NB4 (cell line): ENCODE results near the gene MYO1A.
A peak's percentile ranks its signal among the peaks of the same experiment; 100 is the strongest.
"Not testable (repeated sequence)": the region's sequence is repeated elsewhere in the genome, so short reads cannot be mapped to it uniquely, and the experiment has no call there.

Experiments used
- DNase-seq: peaks from one replicate; pipeline ENCODE4 v3.0.0; 2010; ENCODE audit warnings: low read depth
- H3K4me3 ChIP-seq: one replicate; pipeline ENCODE4 v1.5.1; 2011; ENCODE audit warnings: mild to moderate bottlenecking, low read depth, low read length, moderate library complexity
- MYC ChIP-seq: IDR thresholded peaks from 2 replicates; pipeline ENCODE4 v1.6.1; 2011; ENCODE audit warnings: low read depth, low read length
- POLR2A ChIP-seq: IDR thresholded peaks from 2 replicates; pipeline ENCODE4 v1.6.1; 2011; ENCODE audit warnings: mild to moderate bottlenecking; ENCODE audit not compliant: insufficient read length; ENCODE audit errors: extremely low read depth
- TF ChIP-seq, protein P1 (sequence below): IDR thresholded peaks from one replicate; pipeline ENCODE4 v1.5.1; 2012; ENCODE audit warnings: low read depth, low read length
- TF ChIP-seq, protein P2 (sequence below): IDR thresholded peaks from 2 replicates; pipeline ENCODE4 v1.6.1; 2011; ENCODE audit warnings: low read depth, low read length

The MYO1A gene

DNA sequence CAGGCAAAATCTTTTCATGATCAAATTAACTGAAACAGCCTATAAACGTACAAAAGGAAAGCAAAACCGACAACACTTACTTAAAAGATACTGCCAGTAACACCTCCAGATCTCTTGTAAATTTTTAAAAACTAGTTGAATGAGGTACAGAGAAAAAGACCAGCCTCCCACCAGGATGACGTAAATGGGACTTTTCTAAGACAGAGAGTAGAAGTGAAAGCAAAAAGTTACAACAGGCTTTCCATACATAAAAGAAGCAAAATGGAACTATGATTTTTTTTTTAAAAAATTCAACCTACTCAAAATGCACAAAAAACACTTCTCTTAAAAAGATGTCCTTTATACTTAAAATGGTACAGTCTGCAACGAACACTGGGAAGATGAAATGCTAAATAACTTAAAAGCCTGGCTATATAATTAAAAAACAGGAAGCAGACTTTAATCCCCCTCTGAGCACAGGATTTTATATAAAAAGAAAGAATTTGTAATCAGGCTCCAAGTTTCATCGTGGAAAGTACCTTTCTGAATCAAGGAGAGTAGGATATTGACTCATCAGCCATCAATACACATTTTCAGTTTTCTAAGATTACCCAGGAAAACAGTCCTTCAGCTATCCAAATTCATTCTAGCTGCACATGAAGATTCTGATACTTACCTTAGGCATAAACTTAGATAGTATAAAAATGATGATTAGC lies 14.2 kb upstream of the MYO1A start:
- TF ChIP-seq, protein P1, sequence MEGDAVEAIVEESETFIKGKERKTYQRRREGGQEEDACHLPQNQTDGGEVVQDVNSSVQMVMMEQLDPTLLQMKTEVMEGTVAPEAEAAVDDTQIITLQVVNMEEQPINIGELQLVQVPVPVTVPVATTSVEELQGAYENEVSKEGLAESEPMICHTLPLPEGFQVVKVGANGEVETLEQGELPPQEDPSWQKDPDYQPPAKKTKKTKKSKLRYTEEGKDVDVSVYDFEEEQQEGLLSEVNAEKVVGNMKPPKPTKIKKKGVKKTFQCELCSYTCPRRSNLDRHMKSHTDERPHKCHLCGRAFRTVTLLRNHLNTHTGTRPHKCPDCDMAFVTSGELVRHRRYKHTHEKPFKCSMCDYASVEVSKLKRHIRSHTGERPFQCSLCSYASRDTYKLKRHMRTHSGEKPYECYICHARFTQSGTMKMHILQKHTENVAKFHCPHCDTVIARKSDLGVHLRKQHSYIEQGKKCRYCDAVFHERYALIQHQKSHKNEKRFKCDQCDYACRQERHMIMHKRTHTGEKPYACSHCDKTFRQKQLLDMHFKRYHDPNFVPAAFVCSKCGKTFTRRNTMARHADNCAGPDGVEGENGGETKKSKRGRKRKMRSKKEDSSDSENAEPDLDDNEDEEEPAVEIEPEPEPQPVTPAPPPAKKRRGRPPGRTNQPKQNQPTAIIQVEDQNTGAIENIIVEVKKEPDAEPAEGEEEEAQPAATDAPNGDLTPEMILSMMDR: no peak
- no peak for TF ChIP-seq MYC
- H3K4me3 ChIP-seq: no peak overlapping the region
- DNase-seq: peak; percentile 23

DNA sequence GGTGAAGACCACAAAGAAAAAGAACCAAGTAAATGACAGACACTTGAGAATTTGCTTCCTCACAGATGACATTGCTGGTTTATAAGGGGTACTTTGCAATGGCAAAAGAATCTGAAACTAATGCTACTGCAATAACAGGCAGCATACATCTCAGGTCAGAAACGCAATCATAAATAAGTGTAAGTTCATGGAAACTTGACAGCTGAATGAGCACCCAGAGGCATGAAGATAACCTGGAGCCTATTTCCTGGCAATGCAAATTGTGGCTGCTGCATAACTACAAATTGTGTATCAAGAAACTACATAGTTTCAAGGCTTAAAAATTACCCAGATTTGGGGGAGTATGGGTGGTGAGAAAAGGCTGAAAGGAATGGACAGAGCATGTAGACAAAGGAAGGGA lies 8.5 kb upstream of the MYO1A start:
- DNase-seq: no peak
- H3K4me3 ChIP-seq: no peak overlapping the region
- TF ChIP-seq MYC: no peak
- TF ChIP-seq POLR2A: no peak
- TF ChIP-seq, protein P1: no peak
- TF ChIP-seq, protein P2, sequence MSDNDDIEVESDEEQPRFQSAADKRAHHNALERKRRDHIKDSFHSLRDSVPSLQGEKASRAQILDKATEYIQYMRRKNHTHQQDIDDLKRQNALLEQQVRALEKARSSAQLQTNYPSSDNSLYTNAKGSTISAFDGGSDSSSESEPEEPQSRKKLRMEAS: no peak

DNA sequence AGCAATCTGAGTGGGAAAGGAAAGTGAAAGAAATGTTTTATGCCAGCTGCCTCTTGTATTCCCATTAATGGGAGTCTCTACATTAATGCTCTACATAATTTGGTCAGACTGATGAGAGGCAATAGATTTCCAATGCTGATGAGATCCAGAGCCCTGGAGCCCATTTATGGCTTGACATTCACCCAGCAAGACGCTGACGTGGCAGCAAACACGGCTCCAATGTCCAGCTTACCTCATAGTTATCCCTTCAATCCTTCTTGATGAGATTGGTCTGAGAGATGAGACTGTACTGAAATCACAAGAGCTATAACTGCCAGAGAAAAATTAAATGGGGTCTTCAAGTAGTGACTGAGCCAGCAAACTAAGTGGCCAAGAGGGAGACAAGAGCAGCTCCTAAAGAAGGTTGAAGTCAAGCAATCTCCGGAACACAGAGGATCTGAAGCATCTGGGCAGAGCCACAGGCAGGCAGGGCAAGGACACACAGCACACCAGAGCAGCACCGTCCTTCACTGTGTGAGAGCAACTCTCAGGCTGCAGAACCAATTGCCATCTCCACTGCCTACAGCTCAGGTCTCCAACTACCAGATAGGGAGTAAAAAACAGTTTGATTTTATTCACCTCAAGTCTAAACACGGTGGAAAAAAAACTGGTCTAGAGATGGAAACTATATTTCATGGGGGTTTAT lies 7.3 kb upstream of the MYO1A start:
- no peak for DNase-seq
- TF ChIP-seq POLR2A: no peak
- TF ChIP-seq, protein P1: no peak
- no peak for TF ChIP-seq MYC
- TF ChIP-seq, protein P2: no peak
- H3K4me3 ChIP-seq: no peak overlapping the region

DNA sequence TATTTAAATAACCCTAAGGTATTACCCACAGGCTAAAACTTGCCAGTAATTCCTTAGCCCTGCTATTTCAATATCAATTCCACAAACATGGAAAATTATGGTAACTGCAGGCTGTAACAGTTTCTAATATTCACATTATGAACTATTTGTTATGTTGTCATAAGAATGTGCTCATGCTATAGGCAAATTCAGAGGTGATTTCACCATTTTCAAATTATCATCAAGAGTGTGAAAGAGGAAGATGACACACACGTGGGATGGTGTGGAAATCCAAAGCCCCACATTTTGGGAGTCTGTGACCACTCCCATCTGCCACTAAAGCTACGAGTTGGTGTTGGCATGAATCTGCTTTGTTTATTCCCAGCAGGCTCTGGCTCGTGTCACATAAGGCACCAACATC lies 5.9 kb upstream of the MYO1A start:
- no peak overlapping the region for H3K4me3 ChIP-seq
- DNase-seq: peak; percentile 74
- TF ChIP-seq MYC (no peak), POLR2A (no peak)
- TF ChIP-seq, protein P2: no peak
- TF ChIP-seq, protein P1: no peak

DNA sequence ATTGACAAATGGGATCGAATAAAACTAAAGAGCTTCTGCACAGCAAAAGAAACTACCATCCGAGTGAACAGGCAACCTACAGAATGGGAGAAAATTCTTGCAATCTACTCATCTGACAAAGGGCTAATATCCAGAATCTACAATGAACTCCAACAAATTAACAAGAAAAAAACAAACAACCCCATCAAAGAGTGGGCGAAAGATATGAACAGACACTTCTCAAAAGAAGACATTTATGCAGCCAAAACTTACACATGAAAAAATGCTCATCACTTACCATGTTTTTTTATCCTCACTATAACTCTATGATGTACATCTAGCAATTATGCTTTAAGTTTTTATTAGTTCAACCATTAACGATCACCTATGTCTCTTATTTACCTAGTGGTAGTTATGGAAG lies 4.0 kb upstream of the MYO1A start:
- DNase-seq, H3K4me3 ChIP-seq: not testable (repeated sequence)

DNA sequence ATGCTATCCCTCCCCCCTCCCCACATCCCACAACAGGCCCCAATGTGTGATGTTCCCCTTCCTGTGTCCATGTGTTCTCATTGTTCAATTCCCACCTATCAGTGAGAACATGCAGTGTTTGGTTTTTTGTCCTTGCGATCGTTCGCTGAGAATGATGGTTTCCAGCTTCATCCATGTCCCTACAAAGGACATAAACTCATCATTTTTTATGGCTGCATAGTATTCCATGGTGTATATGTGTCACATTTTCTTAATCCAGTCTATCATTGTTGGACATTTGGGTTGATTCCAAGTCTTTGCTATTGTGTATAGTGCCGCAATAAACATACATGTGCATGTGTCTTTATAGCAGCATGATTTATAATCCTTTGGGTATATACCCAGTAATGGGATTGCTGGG lies 3.2 kb upstream of the MYO1A start:
- not testable (repeated sequence) for DNase-seq, H3K4me3 ChIP-seq

DNA sequence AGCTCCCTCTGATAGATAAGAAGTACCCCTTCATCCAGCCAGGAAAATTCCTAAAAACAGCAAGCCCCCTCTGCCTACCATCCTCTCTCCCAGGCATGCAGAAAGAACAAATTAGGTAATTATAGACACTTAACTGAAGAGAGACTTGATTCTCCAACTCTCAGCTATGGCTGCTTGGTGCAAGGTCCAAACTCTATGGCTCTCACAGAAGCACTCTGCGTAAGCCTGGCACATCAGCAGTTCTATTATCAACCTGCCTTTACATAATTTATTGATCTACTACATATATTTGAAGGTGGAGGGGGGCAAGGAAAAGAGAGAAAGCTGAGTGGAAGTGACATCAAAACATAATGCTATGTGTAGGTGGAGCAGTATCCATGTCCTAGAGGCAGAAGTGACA lies 1.1 kb upstream of the MYO1A start:
- no peak for DNase-seq
- TF ChIP-seq, protein P2: no peak
- H3K4me3 ChIP-seq: no peak overlapping the region
